Measurements from ENCODE around the gene SRPK1.
A peak's percentile ranks its signal among the peaks of the same experiment; 100 is the strongest.

Gene SRPK1

GRCh38 chr6:35787266-35788218 is 133.4 kb downstream of the SRPK1 start:
- Histone ChIP-seq H2BK12ac (ENCODE audit: low read length) (no peak overlapping the region), H3K9ac (ENCODE audit: low read depth, low read length, poor library complexity) (no peak overlapping the region), H3K4me1 (ENCODE audit: control insufficient read depth in 2 of 2, insufficient read depth in 1 of 2, low read depth in 1 of 2, low read length in 2 of 2) (no peaks in the 10 kb centered on the region), H3K23ac (ENCODE audit: low read depth, low read length, poor library complexity) (no peak overlapping the region), H2BK5ac (ENCODE audit: low read length) (no peak overlapping the region), H3K27me3 (ENCODE audit: control insufficient read depth in 3 of 3, insufficient read depth in 3 of 3, low read depth in 1 of 3, low read length in 3 of 3) (peaks cover 0 to 20% (median 0%) of the 10 kb centered on the region in 3 experiments), H3K36me3 (replicated peaks in 1 of 2; ENCODE audit: control insufficient read depth in 2 of 2, insufficient read depth in 2 of 2, low read length in 2 of 2) (no peaks in the 10 kb centered on the region), H4K8ac (ENCODE audit: low read depth, low read length) (no peak overlapping the region), H3K18ac (ENCODE audit: low read length) (no peak overlapping the region), H3K9me3 (replicated peaks in 1 of 2; ENCODE audit: control insufficient read depth in 2 of 2, insufficient read depth in 1 of 2, low read depth in 1 of 2, low read length in 2 of 2) (no peaks in the 10 kb centered on the region), H3K4me2 (ENCODE audit: insufficient read depth, low read length, poor library complexity, severe bottlenecking) (no peak overlapping the region), H3K79me1 (ENCODE audit: low read depth, low read length) (no peaks in the 10 kb centered on the region), H3K4me3 (ENCODE audit: low read length in 2 of 2) (no peak overlapping the region), H2AFZ (ENCODE audit: low read length) (no peak overlapping the region), H3K14ac (ENCODE audit: low read length) (no peak overlapping the region), H4K91ac (ENCODE audit: low read depth, low read length, poor library complexity) (no peak overlapping the region), H2AK5ac (ENCODE audit: low read depth, low read length) (peak overlapping the region; percentile 73), H2BK120ac (ENCODE audit: low read depth, low read length) (no peak overlapping the region), H2BK15ac (ENCODE audit: low read length) (no peak overlapping the region), H3K27ac (replicated peaks; ENCODE audit: low read length) (no peak overlapping the region), H3K4ac (ENCODE audit: low read length) (no peak overlapping the region)
- no peak for DNase-seq (ENCODE audit: low spot score)
- no CpG with 5 or more reads among the region's 13 CpGs for WGBS, 2 donors (ENCODE audit: extremely low coverage in 2 of 2, insufficient read length in 2 of 2, insufficient replicate concordance in 1 of 2)

GRCh38 chr6:35786810-35787209 is 134.1 kb downstream of the SRPK1 start:
- peaks cover 0 to 19% (median 0%) of the 10 kb centered on the region in 3 experiments for H3K27me3 ChIP-seq (ENCODE audit: control insufficient read depth in 3 of 3, insufficient read depth in 3 of 3, low read depth in 1 of 3, low read length in 3 of 3)

GRCh38 chr6:35786272-35786671 is 134.6 kb downstream of the SRPK1 start:
- WGBS, 2 donors (ENCODE audit: extremely low coverage in 2 of 2, insufficient read length in 2 of 2, insufficient replicate concordance in 1 of 2) = no CpG with 5 or more reads among the region's 2 CpGs
- Histone ChIP-seq H3K27me3 (ENCODE audit: control insufficient read depth in 3 of 3, insufficient read depth in 3 of 3, low read depth in 1 of 3, low read length in 3 of 3) (peaks cover 0 to 19% (median 0%) of the 10 kb centered on the region in 3 experiments), H2BK12ac (ENCODE audit: low read length) (no peak overlapping the region)

More at GRCh38 chr6:35786810-35787209, 134.1 kb downstream of the SRPK1 start:
- no peaks in the 10 kb centered on the region for H3K79me1 ChIP-seq (ENCODE audit: low read depth, low read length)
- H3K36me3 ChIP-seq (replicated peaks in 1 of 2; ENCODE audit: control insufficient read depth in 2 of 2, insufficient read depth in 2 of 2, low read length in 2 of 2) = no peaks in the 10 kb centered on the region
- H3K27ac ChIP-seq (replicated peaks; ENCODE audit: low read length) = no peak overlapping the region
- H3K18ac ChIP-seq (ENCODE audit: low read length) = peak overlapping the region; percentile 87
- H3K4me3 ChIP-seq (ENCODE audit: low read length in 2 of 2) = no peak overlapping the region
- no peak overlapping the region for H2BK12ac ChIP-seq (ENCODE audit: low read length)
- H3K4me2 ChIP-seq (ENCODE audit: insufficient read depth, low read length, poor library complexity, severe bottlenecking) = no peak overlapping the region
- WGBS, 2 donors (ENCODE audit: extremely low coverage in 2 of 2, insufficient read length in 2 of 2, insufficient replicate concordance in 1 of 2) = no CpG with 5 or more reads among the region's 25 CpGs
- H3K14ac ChIP-seq (ENCODE audit: low read length) = peak overlapping the region; percentile 49
- H3K4me1 ChIP-seq (ENCODE audit: control insufficient read depth in 2 of 2, insufficient read depth in 1 of 2, low read depth in 1 of 2, low read length in 2 of 2) = no peaks in the 10 kb centered on the region
- DNase-seq (ENCODE audit: low spot score) = no peak
- H3K9ac ChIP-seq (ENCODE audit: low read depth, low read length, poor library complexity) = no peak overlapping the region
- H2AFZ ChIP-seq (ENCODE audit: low read length) = no peak overlapping the region
- no peak overlapping the region for H2BK5ac ChIP-seq (ENCODE audit: low read length)
- H3K23ac ChIP-seq (ENCODE audit: low read depth, low read length, poor library complexity) = peak overlapping the region; percentile 94
- no peak overlapping the region for H4K8ac ChIP-seq (ENCODE audit: low read depth, low read length)
- H3K4ac ChIP-seq (ENCODE audit: low read length) = no peak overlapping the region
- H4K91ac ChIP-seq (ENCODE audit: low read depth, low read length, poor library complexity) = no peak overlapping the region
- H2AK5ac ChIP-seq (ENCODE audit: low read depth, low read length) = peak overlapping the region; percentile 73
- peak overlapping the region; percentile 78 for H2BK15ac ChIP-seq (ENCODE audit: low read length)
- H3K9me3 ChIP-seq (replicated peaks in 1 of 2; ENCODE audit: control insufficient read depth in 2 of 2, insufficient read depth in 1 of 2, low read depth in 1 of 2, low read length in 2 of 2) = no peaks in the 10 kb centered on the region
- no peak overlapping the region for H2BK120ac ChIP-seq (ENCODE audit: low read depth, low read length)

GRCh38 chr6:35784200-35784599 is 136.7 kb downstream of the SRPK1 start:
- Histone ChIP-seq H3K4ac (ENCODE audit: low read length) (no peak overlapping the region), H3K23ac (ENCODE audit: low read depth, low read length, poor library complexity) (no peak overlapping the region), H3K9ac (ENCODE audit: low read depth, low read length, poor library complexity) (no peak overlapping the region), H2AFZ (ENCODE audit: low read length) (no peak overlapping the region), H3K18ac (ENCODE audit: low read length) (no peak overlapping the region), H3K27ac (replicated peaks; ENCODE audit: low read length) (no peak overlapping the region), H3K27me3 (ENCODE audit: control insufficient read depth in 3 of 3, insufficient read depth in 3 of 3, low read depth in 1 of 3, low read length in 3 of 3) (peaks cover 0 to 24% (median 0%) of the 10 kb centered on the region in 3 experiments), H3K4me1 (ENCODE audit: control insufficient read depth in 2 of 2, insufficient read depth in 1 of 2, low read depth in 1 of 2, low read length in 2 of 2) (no peaks in the 10 kb centered on the region), H4K91ac (ENCODE audit: low read depth, low read length, poor library complexity) (no peak overlapping the region), H3K79me1 (ENCODE audit: low read depth, low read length) (no peaks in the 10 kb centered on the region), H2AK5ac (ENCODE audit: low read depth, low read length) (no peak overlapping the region), H3K14ac (ENCODE audit: low read length) (no peak overlapping the region), H2BK12ac (ENCODE audit: low read length) (no peak overlapping the region), H3K9me3 (replicated peaks in 1 of 2; ENCODE audit: control insufficient read depth in 2 of 2, insufficient read depth in 1 of 2, low read depth in 1 of 2, low read length in 2 of 2) (no peaks in the 10 kb centered on the region), H2BK5ac (ENCODE audit: low read length) (no peak overlapping the region), H2BK120ac (ENCODE audit: low read depth, low read length) (no peak overlapping the region), H3K4me3 (ENCODE audit: low read length in 2 of 2) (no peak overlapping the region), H2BK15ac (ENCODE audit: low read length) (no peak overlapping the region), H3K36me3 (replicated peaks in 1 of 2; ENCODE audit: control insufficient read depth in 2 of 2, insufficient read depth in 2 of 2, low read length in 2 of 2) (no peaks in the 10 kb centered on the region), H4K8ac (ENCODE audit: low read depth, low read length) (no peak overlapping the region), H3K4me2 (ENCODE audit: insufficient read depth, low read length, poor library complexity, severe bottlenecking) (no peak overlapping the region)
- WGBS, 2 donors (ENCODE audit: extremely low coverage in 2 of 2, insufficient read length in 2 of 2, insufficient replicate concordance in 1 of 2) = no CpG with 5 or more reads among the region's 2 CpGs
- DNase-seq (ENCODE audit: low spot score) = no peak

More at GRCh38 chr6:35786272-35786671, 134.6 kb downstream of the SRPK1 start:
- Histone ChIP-seq H3K4me2 (ENCODE audit: insufficient read depth, low read length, poor library complexity, severe bottlenecking) (no peak overlapping the region), H2BK15ac (ENCODE audit: low read length) (no peak overlapping the region), H2AFZ (ENCODE audit: low read length) (no peak overlapping the region), H3K27ac (replicated peaks; ENCODE audit: low read length) (no peak overlapping the region), H3K23ac (ENCODE audit: low read depth, low read length, poor library complexity) (no peak overlapping the region), H3K4me1 (ENCODE audit: control insufficient read depth in 2 of 2, insufficient read depth in 1 of 2, low read depth in 1 of 2, low read length in 2 of 2) (no peaks in the 10 kb centered on the region), H2BK5ac (ENCODE audit: low read length) (no peak overlapping the region), H2AK5ac (ENCODE audit: low read depth, low read length) (no peak overlapping the region), H2BK120ac (ENCODE audit: low read depth, low read length) (no peak overlapping the region), H3K36me3 (replicated peaks in 1 of 2; ENCODE audit: control insufficient read depth in 2 of 2, insufficient read depth in 2 of 2, low read length in 2 of 2) (no peaks in the 10 kb centered on the region), H3K14ac (ENCODE audit: low read length) (no peak overlapping the region), H4K91ac (ENCODE audit: low read depth, low read length, poor library complexity) (no peak overlapping the region), H3K9me3 (replicated peaks in 1 of 2; ENCODE audit: control insufficient read depth in 2 of 2, insufficient read depth in 1 of 2, low read depth in 1 of 2, low read length in 2 of 2) (no peaks in the 10 kb centered on the region), H3K4me3 (ENCODE audit: low read length in 2 of 2) (no peak overlapping the region), H3K9ac (ENCODE audit: low read depth, low read length, poor library complexity) (peak overlapping the region; percentile 13), H4K8ac (ENCODE audit: low read depth, low read length) (no peak overlapping the region), H3K18ac (ENCODE audit: low read length) (no peak overlapping the region), H3K4ac (ENCODE audit: low read length) (no peak overlapping the region), H3K79me1 (ENCODE audit: low read depth, low read length) (no peaks in the 10 kb centered on the region)
- no peak for DNase-seq (ENCODE audit: low spot score)

Data from neuronal stem cell (in vitro differentiated cells).